ENCODE results near the gene PCBP4. TPM values are rescaled to one million over a fixed set of nuclear protein-coding genes. Genes with fewer than 3 reads are reported as not detected.
"Not testable (repeated sequence)": the region's sequence is repeated elsewhere in the genome, so short reads cannot be mapped to it uniquely, and the experiment has no call there.

The PCBP4 gene
- total RNA-seq, 1 donor from 2014 or later, result 120 TPM

- peak; percentile 73 for DNase-seq (ENCODE audit: low read depth)
- TF ChIP-seq CTCF (conservative IDR thresholded peaks at IDR 0.05; ENCODE audit: low read depth, low read length), result no peak
- peak within 1 kb of the TSS; percentile 99 for H3K4me3 ChIP-seq (ENCODE audit: low read depth, low read length)
These were observed 28.3 kb upstream of the PCBP4 start, which contains the start of gene RPL29 for GRCh38 chr3:51995346-51996163. RPL29 (minus strand) TSS chr3:51995895; CDS start chr3:51995461, 434 bp downstream.

GRCh38 chr3:51994530-51994929 is 27.3 kb upstream of the PCBP4 start:
- TF ChIP-seq CTCF (conservative IDR thresholded peaks at IDR 0.05; ENCODE audit: low read depth, low read length), result no peak

GRCh38 chr3:51993657-51994056 is 26.4 kb upstream of the PCBP4 start:
- not testable (repeated sequence) for H3K4me3 ChIP-seq (ENCODE audit: low read depth, low read length); DNase-seq (ENCODE audit: low read depth)

More at GRCh38 chr3:51994530-51994929, 27.3 kb upstream of the PCBP4 start:
- H3K4me3 ChIP-seq (ENCODE audit: low read depth, low read length), result peak overlapping the region; percentile 99
- DNase-seq (ENCODE audit: low read depth), result no peak

GRCh38 chr3:51992017-51992682 is 24.9 kb upstream of the PCBP4 start:
- TF ChIP-seq CTCF (conservative IDR thresholded peaks at IDR 0.05; ENCODE audit: low read depth, low read length), result no peak
- no peak overlapping the region for H3K4me3 ChIP-seq (ENCODE audit: low read depth, low read length)
- DNase-seq (ENCODE audit: low read depth), result no peak

GRCh38 chr3:51990501-51990971 is 23.3 kb upstream of the PCBP4 start:
- not testable (repeated sequence) for H3K4me3 ChIP-seq (ENCODE audit: low read depth, low read length); DNase-seq (ENCODE audit: low read depth)

- no peak overlapping the region for H3K4me3 ChIP-seq (ENCODE audit: low read depth, low read length)
- DNase-seq (ENCODE audit: low read depth), result no peak
- no peak for TF ChIP-seq CTCF (conservative IDR thresholded peaks at IDR 0.05; ENCODE audit: low read depth, low read length)
These were observed 21.3 kb upstream of the PCBP4 start for GRCh38 chr3:51988286-51989146.

- DNase-seq (ENCODE audit: low read depth), result no peak
- no peak for TF ChIP-seq CTCF (conservative IDR thresholded peaks at IDR 0.05; ENCODE audit: low read depth, low read length)
- no peak overlapping the region for H3K4me3 ChIP-seq (ENCODE audit: low read depth, low read length)
These were observed 20.3 kb upstream of the PCBP4 start for GRCh38 chr3:51987568-51987967.

All from epithelial cell of proximal tubule (primary cell).